OCI-LY7 (cell line): ENCODE measurements around the gene SLC8B1.

Source experiments
- EZH2phosphoT487 ChIP-seq: fragments of 200-600 bp; sonication (generic); IDR thresholded peaks from 2 replicates; pipeline ENCODE4 v1.6.1; 2018; ENCODE audit warnings: low read depth, borderline replicate concordance, mild to moderate bottlenecking, mixed run types, antibody characterized with exemption, low read length, moderate library complexity, mixed read lengths
- TF ChIP-seq, protein P1 (sequence below): fragments of 200-600 bp; sonication (generic); conservative IDR thresholded peaks from 2 replicates; pipeline ENCODE4 v1.5.1; 2014; ENCODE audit warnings: mild to moderate bottlenecking, antibody characterized with exemption, low read length, moderate library complexity, mixed read lengths

DNA sequence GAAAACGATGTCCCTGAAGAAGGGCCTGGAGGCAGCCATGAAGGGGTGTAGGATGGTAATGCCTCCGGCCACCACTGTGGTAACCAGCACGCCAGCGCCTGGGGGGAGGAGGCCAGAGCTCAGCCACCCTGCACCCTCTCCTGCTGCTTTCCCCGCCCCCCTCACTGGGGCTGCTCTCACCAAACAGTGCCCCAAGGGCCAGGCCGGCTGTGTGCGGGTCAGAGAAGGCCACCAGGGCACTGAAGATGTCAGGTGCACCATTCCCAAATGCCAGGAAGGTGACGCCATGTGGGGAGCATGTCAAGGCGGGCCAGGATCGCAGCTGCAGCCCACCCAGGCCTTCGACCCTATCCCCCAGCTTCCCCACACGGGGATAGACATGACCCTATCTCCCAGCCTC lies 14.5 kb downstream of the SLC8B1 start:
- TF ChIP-seq, protein P1, sequence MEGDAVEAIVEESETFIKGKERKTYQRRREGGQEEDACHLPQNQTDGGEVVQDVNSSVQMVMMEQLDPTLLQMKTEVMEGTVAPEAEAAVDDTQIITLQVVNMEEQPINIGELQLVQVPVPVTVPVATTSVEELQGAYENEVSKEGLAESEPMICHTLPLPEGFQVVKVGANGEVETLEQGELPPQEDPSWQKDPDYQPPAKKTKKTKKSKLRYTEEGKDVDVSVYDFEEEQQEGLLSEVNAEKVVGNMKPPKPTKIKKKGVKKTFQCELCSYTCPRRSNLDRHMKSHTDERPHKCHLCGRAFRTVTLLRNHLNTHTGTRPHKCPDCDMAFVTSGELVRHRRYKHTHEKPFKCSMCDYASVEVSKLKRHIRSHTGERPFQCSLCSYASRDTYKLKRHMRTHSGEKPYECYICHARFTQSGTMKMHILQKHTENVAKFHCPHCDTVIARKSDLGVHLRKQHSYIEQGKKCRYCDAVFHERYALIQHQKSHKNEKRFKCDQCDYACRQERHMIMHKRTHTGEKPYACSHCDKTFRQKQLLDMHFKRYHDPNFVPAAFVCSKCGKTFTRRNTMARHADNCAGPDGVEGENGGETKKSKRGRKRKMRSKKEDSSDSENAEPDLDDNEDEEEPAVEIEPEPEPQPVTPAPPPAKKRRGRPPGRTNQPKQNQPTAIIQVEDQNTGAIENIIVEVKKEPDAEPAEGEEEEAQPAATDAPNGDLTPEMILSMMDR = no peak
- TF ChIP-seq EZH2phosphoT487 = no peak
